ENCODE data around the gene BAZ2A. TPM values are rescaled to one million over a fixed set of nuclear protein-coding genes. Genes with fewer than 3 reads are reported as not detected.

Gene BAZ2A
- total and polyA plus RNA-seq, 3 donors from 2014 or later: 134 to 316 (median 250) TPM

- H3K27ac ChIP-seq: peak overlapping the region; percentile 34 to 65
- no peaks in the 10 kb centered on the region for H3K27me3 ChIP-seq
- H3K4me3 ChIP-seq: no peak overlapping the region
- intact Hi-C loops (cut with DNase I; ENCODE audit: low total_unique reads): no loop called here
- WGBS, 2 donors: 42 to 62% methylated on average over 4 of the region's 4 CpGs
- no peaks in the 10 kb centered on the region for H3K36me3 ChIP-seq (ENCODE audit: low read depth, missing control alignments)
- peak; percentile 30 for DNase-seq
- peaks cover 12% of the 10 kb centered on the region for H3K4me1 ChIP-seq
- H3K9me3 ChIP-seq: no peaks in the 10 kb centered on the region
- no peak for TF ChIP-seq POLR2A (IDR thresholded peaks at IDR 0.05)
- TF ChIP-seq, protein P1, sequence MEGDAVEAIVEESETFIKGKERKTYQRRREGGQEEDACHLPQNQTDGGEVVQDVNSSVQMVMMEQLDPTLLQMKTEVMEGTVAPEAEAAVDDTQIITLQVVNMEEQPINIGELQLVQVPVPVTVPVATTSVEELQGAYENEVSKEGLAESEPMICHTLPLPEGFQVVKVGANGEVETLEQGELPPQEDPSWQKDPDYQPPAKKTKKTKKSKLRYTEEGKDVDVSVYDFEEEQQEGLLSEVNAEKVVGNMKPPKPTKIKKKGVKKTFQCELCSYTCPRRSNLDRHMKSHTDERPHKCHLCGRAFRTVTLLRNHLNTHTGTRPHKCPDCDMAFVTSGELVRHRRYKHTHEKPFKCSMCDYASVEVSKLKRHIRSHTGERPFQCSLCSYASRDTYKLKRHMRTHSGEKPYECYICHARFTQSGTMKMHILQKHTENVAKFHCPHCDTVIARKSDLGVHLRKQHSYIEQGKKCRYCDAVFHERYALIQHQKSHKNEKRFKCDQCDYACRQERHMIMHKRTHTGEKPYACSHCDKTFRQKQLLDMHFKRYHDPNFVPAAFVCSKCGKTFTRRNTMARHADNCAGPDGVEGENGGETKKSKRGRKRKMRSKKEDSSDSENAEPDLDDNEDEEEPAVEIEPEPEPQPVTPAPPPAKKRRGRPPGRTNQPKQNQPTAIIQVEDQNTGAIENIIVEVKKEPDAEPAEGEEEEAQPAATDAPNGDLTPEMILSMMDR (IDR thresholded peaks at IDR 0.05): no peak
Measured at GRCh38 chr12:56571121-56571520, 59.0 kb downstream of the BAZ2A start.

DNA sequence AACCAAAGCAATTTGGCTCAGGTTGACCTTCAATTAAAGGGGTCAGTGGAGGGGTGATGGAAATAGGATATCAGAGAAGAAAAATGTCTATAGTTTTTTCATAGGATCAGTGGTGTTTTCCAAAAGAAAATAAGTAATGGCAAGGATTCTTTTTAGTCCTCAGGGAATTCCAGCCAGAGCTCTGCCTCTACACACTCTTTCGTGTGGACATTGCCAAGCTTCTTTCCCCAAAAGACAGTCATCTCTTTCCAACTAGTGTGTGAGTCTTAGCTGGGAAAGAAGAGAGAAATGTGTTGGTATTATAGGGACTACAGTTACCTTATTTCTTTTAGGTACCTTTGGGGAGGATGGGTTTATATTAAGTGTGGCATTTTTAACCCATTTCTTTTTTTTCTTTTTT, 62.0 kb downstream of the BAZ2A start:
- DNase-seq: no peak
- Histone ChIP-seq H3K27ac (no peak overlapping the region), H3K27me3 (no peaks in the 10 kb centered on the region), H3K36me3 (ENCODE audit: low read depth, missing control alignments) (no peaks in the 10 kb centered on the region), H3K4me1 (peaks cover 16% of the 10 kb centered on the region), H3K4me3 (no peak overlapping the region), H3K9me3 (no peaks in the 10 kb centered on the region)
- WGBS, 2 donors: 49 to 55% methylated on average over 1 of the region's 1 CpG
- intact Hi-C loops (cut with DNase I; ENCODE audit: low total_unique reads): no loop called here
- TF ChIP-seq, protein P1 (IDR thresholded peaks at IDR 0.05): no peak
- no peak for TF ChIP-seq POLR2A (IDR thresholded peaks at IDR 0.05)

- Histone ChIP-seq H3K27me3 (no peaks in the 10 kb centered on the region), H3K27ac (peak overlapping the region; percentile 73 to 86), H3K9me3 (no peaks in the 10 kb centered on the region), H3K4me3 (no peak overlapping the region), H3K4me1 (peaks cover 16% of the 10 kb centered on the region), H3K36me3 (ENCODE audit: low read depth, missing control alignments) (no peaks in the 10 kb centered on the region)
- intact Hi-C loops (cut with DNase I; ENCODE audit: low total_unique reads): no loop called here
- TF ChIP-seq, protein P1 (IDR thresholded peaks at IDR 0.05): no peak
- no peak for TF ChIP-seq POLR2A (IDR thresholded peaks at IDR 0.05)
- peak; percentile 80 for DNase-seq
- 15 to 34% methylated on average over 6 of the region's 6 CpGs for WGBS, 2 donors
Measured at GRCh38 chr12:56565510-56566101, 64.5 kb downstream of the BAZ2A start.

- no peak for TF ChIP-seq POLR2A (IDR thresholded peaks at IDR 0.05)
- no peak for DNase-seq
- 94 to 95% methylated on average over 5 of the region's 5 CpGs for WGBS, 2 donors
- no peaks in the 10 kb centered on the region for H3K36me3 ChIP-seq (ENCODE audit: low read depth, missing control alignments)
- no peaks in the 10 kb centered on the region for H3K9me3 ChIP-seq
- H3K27me3 ChIP-seq: no peaks in the 10 kb centered on the region
- H3K4me1 ChIP-seq: peaks cover 7% of the 10 kb centered on the region
- no peak overlapping the region for H3K27ac ChIP-seq
- intact Hi-C loops (cut with DNase I; ENCODE audit: low total_unique reads): no loop called here
- no peak overlapping the region for H3K4me3 ChIP-seq
Measured at GRCh38 chr12:56551070-56551469, 79.1 kb downstream of the BAZ2A start.

- no peaks in the 10 kb centered on the region for H3K27me3 ChIP-seq
- DNase-seq: no peak
- TF ChIP-seq POLR2A (IDR thresholded peaks at IDR 0.05): no peak
- TF ChIP-seq, protein P1 (IDR thresholded peaks at IDR 0.05): no peak
- WGBS, 2 donors: 93 to 98% methylated on average over 5 of the region's 5 CpGs
- H3K4me1 ChIP-seq: no peaks in the 10 kb centered on the region
- no peaks in the 10 kb centered on the region for H3K9me3 ChIP-seq
- H3K27ac ChIP-seq: no peak overlapping the region
- H3K36me3 ChIP-seq (ENCODE audit: low read depth, missing control alignments): no peaks in the 10 kb centered on the region
- no peak overlapping the region for H3K4me3 ChIP-seq
- intact Hi-C loops (cut with DNase I; ENCODE audit: low total_unique reads): no loop called here
Measured at GRCh38 chr12:56546680-56547079, 83.4 kb downstream of the BAZ2A start.

Small RNA genes lying within 50 kb of the gene (small RNA-seq; reads per million reads assigned to genes)
- gene RN7SL809P (0 reads per million in 2 donors), gene RNU6-343P (0 reads per million in 2 donors), gene SNORD59A (30,869 to 42,502 reads per million in 2 donors)

Other genes starting within 250 kb of the BAZ2A start
- 10 to 100 TPM; 16.2 to 16.3 TPM for gene TIMELESS, start 180.9 kb downstream of the BAZ2A start, total RNA-seq
- 13.5 TPM for gene TIMELESS, start 180.9 kb downstream of the BAZ2A start, polyA plus RNA-seq (ENCODE audit: insufficient read depth, low read depth, low replicate concordance)
- gene MIP, start 175.7 kb downstream of the BAZ2A start, total RNA-seq: 1 to 10 TPM in 1 of 2 donors, under 1 TPM in 1; 0.63 to 1.2 TPM
- gene MIP, start 175.7 kb downstream of the BAZ2A start, polyA plus RNA-seq (ENCODE audit: insufficient read depth, low read depth, low replicate concordance): 1.1 TPM
- gene SPRYD4, start 161.7 kb downstream of the BAZ2A start, total RNA-seq: 1 to 10 TPM; 6.8 to 6.9 TPM
- 2.6 TPM for gene SPRYD4, start 161.7 kb downstream of the BAZ2A start, polyA plus RNA-seq (ENCODE audit: insufficient read depth, low read depth, low replicate concordance)
- gene GLS2, start 142.2 kb downstream of the BAZ2A start, total RNA-seq: 1 to 10 TPM; 3.8 to 4.7 TPM
- 2.2 TPM for gene GLS2, start 142.2 kb downstream of the BAZ2A start, polyA plus RNA-seq (ENCODE audit: insufficient read depth, low read depth, low replicate concordance)
- gene RBMS2, start 108.5 kb downstream of the BAZ2A start, total RNA-seq: 10 to 100 TPM; 12.8 TPM
- gene RBMS2, start 108.5 kb downstream of the BAZ2A start, polyA plus RNA-seq (ENCODE audit: insufficient read depth, low read depth, low replicate concordance): 15.8 TPM
- 100 to 1,000 TPM; 342 to 387 TPM for gene ATP5F1B, start 15.7 kb upstream of the BAZ2A start, total RNA-seq
- gene ATP5F1B, start 15.7 kb upstream of the BAZ2A start, polyA plus RNA-seq (ENCODE audit: insufficient read depth, low read depth, low replicate concordance): 666 TPM
- 100 to 1,000 TPM; 102 to 110 TPM for gene PTGES3, start 58.0 kb upstream of the BAZ2A start, total RNA-seq
- 267 TPM for gene PTGES3, start 58.0 kb upstream of the BAZ2A start, polyA plus RNA-seq (ENCODE audit: insufficient read depth, low read depth, low replicate concordance)
- gene NACA, start 95.0 kb upstream of the BAZ2A start, total RNA-seq: 100 to 1,000 TPM; 431 to 696 TPM
- 866 TPM for gene NACA, start 95.0 kb upstream of the BAZ2A start, polyA plus RNA-seq (ENCODE audit: insufficient read depth, low read depth, low replicate concordance)
- 10 to 100 TPM; 20.5 to 29.9 TPM for gene PRIM1, start 122.0 kb upstream of the BAZ2A start, total RNA-seq
- 21.8 TPM for gene PRIM1, start 122.0 kb upstream of the BAZ2A start, polyA plus RNA-seq (ENCODE audit: insufficient read depth, low read depth, low replicate concordance)
- 10 to 100 TPM in 1 of 2 donors, 1 to 10 TPM in 1; 9.8 to 12.0 TPM for gene HSD17B6, start 133.0 kb upstream of the BAZ2A start, total RNA-seq
- 36.1 TPM for gene HSD17B6, start 133.0 kb upstream of the BAZ2A start, polyA plus RNA-seq (ENCODE audit: insufficient read depth, low read depth, low replicate concordance)